ENCODE measurements around the gene SEC61A2.

DNA sequence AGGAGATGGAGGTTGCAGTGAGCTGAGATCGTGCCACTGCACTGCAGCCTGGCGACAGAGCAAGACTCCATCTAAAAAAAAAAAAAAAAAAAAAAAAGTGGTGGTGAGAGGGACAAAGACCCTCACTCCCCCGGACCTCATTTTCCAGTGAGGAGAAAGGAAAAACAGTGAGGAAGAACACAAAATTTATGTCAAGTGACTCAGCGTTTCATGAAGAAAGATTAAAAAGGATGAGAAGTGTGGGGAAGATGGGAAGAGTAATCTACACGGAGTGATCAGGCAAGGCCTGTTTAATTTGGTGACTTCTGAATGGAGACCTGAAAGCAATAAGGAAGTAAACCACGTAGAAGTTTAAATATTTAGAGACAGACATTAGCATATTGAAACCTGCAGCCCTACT lies 59.2 kb downstream of the SEC61A2 start:
- TF ChIP-seq, protein P1, sequence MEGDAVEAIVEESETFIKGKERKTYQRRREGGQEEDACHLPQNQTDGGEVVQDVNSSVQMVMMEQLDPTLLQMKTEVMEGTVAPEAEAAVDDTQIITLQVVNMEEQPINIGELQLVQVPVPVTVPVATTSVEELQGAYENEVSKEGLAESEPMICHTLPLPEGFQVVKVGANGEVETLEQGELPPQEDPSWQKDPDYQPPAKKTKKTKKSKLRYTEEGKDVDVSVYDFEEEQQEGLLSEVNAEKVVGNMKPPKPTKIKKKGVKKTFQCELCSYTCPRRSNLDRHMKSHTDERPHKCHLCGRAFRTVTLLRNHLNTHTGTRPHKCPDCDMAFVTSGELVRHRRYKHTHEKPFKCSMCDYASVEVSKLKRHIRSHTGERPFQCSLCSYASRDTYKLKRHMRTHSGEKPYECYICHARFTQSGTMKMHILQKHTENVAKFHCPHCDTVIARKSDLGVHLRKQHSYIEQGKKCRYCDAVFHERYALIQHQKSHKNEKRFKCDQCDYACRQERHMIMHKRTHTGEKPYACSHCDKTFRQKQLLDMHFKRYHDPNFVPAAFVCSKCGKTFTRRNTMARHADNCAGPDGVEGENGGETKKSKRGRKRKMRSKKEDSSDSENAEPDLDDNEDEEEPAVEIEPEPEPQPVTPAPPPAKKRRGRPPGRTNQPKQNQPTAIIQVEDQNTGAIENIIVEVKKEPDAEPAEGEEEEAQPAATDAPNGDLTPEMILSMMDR (IDR thresholded peaks at IDR 0.05) = no peak
- no peak for TF ChIP-seq POLR2A (IDR thresholded peaks at IDR 0.05)

Data from uterus (tissue), 2 donors.